ES-I3 (cell line): ENCODE measurements around the gene HMG20A.

Experiments used
- H3K36me3 ChIP-seq: 2 replicates; pipeline ENCODE4 v1.6.1; 2013; ENCODE audit warnings: mild to moderate bottlenecking, low read length, control low read depth, moderate library complexity; ENCODE audit not compliant: insufficient read depth
- H3K4me1 ChIP-seq: 2 replicates; pipeline ENCODE4 v1.6.1; 2013; ENCODE audit warnings: mild to moderate bottlenecking, control low read depth, low read length; ENCODE audit not compliant: insufficient read depth
- H3K9ac ChIP-seq: 2 replicates; pipeline ENCODE4 v1.6.1; 2013; ENCODE audit warnings: low read depth, mild to moderate bottlenecking, low read length, moderate library complexity
- H3K9me3 ChIP-seq: 2 replicates; pipeline ENCODE4 v1.6.1; 2013; ENCODE audit warnings: mild to moderate bottlenecking, low read length, moderate library complexity; ENCODE audit not compliant: control insufficient read depth, insufficient read depth

HMG20A gene

DNA sequence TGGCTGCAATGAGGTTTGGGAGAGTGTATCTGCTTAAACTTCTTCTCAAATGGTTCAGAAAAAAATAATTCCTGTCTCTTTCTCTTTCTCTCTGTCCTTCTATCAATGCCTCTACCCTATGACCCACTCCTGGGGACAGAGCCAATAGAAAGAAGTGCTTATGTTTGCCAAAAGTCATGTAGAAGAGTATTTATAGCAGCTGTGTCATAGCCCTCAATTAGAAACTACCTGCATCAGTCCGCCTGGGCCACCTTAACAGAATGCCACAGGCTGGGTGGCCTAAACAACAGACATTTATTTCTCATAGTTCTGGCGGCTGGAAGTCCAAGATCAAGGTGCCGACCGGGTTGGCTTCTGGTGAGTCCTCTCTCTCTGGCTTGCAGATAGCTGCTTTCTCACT lies 92.5 kb downstream of the HMG20A start:
- Histone ChIP-seq H3K9ac (no peak overlapping the region), H3K36me3 (no peaks in the 10 kb centered on the region), H3K9me3 (no peaks in the 10 kb centered on the region; the same call in 1 of the 2 replicates), H3K4me1 (peaks cover 43% of the 10 kb centered on the region)

DNA sequence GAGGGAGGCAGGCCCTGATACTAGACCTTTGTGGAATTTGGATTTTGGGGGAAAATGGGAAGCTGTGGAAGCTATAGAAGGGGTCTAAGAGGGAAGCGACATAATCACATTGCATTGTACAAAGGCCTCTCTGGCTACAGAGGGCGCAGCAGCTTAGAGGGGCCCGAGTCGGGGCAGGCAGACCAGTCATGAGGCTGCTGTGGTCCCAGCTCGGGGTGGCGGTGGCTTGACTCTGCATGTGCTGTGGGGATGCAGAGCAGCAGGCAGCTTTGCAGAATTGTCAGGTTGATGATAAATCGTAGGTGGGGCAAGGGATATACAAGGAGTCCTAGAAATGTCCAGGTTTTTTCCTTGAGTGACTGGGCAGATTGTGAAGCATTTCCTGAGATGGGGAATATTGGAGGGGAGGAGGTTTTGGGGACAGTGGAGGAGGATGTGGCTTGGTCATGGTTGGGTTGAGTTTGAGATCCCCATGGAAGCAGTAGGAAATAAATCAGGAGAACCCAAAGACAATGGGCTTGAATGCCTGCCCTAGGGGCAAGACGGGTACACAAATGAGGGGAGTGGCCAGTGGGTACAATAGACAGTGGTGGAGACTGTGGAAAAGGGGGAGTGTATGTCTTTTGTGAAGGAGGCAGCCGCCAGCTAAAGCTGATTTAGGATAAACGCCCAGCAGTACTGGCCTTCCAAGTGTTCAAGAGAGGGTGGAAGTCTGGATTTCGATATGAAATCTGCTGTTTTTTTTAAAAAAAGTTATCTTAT lies 94.1 kb downstream of the HMG20A start:
- H3K4me1 ChIP-seq, result peaks cover 37% of the 10 kb centered on the region
- no peaks in the 10 kb centered on the region; the same call in 1 of the 2 replicates for H3K9me3 ChIP-seq
- no peaks in the 10 kb centered on the region for H3K36me3 ChIP-seq
- H3K9ac ChIP-seq, result no peak overlapping the region

DNA sequence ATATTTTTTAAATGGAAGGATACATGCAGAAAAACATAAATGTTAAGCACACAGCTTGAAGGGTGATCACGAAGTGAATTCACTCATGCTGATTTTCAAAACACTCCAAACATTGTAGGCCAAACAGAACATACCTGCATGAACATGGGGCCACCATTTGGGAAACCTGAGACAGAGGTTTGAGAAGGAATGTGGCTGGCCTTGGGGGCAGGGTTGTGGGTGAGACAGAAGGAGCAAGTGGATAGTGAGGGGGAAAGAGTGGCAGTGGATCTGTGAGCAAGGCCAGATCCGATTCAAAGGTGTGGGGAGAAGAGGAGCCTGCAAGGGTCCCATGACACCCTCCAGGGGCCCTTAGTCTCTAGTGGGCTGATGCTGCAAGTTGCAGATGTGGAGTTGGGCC lies 94.9 kb downstream of the HMG20A start:
- peaks cover 31% of the 10 kb centered on the region for H3K4me1 ChIP-seq
- H3K36me3 ChIP-seq, result no peaks in the 10 kb centered on the region
- no peaks in the 10 kb centered on the region; the same call in 1 of the 2 replicates for H3K9me3 ChIP-seq
- no peak overlapping the region for H3K9ac ChIP-seq

DNA sequence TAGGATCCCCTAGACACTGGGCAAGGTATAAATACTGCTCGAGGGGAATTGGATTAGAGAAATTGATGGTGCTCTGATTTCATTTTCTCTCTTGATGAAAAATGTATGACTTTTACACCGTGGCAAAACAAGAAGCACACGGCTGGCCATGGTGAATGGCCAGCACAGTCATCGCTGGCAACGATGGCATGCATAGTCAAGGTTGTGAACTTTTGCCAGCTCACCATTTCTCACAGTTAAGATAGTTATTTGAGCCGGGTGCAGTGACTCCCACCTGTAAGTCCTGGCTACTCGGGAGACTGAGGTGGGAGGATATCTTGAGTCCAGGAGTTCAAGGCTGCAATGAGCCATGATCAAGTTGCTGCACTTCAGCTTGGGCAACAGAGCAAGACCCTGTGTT lies 95.4 kb downstream of the HMG20A start:
- H3K4me1 ChIP-seq, result peaks cover 26% of the 10 kb centered on the region
- no peaks in the 10 kb centered on the region; the same call in 1 of the 2 replicates for H3K9me3 ChIP-seq
- H3K9ac ChIP-seq, result no peak overlapping the region
- no peaks in the 10 kb centered on the region for H3K36me3 ChIP-seq

DNA sequence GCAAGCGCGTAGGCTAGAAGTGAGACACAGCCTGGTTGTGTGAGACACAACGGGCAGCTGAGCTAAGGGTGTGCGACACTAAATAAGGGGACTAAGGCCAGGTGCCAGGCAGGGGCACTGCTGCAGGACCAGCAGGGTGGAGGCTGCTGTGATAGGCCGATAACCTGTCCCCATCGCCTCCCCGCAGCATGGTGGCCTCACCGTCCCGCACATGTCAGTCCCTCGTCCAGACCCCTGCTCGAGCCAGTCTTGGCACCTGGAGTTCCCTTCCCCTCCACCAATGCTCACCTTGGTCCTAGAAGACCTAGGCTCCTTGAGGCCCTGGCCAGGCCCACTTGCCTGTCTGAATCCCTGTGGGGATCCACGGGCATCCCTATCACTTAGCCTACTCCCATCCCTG lies 96.1 kb downstream of the HMG20A start:
- Histone ChIP-seq H3K9me3 (no peaks in the 10 kb centered on the region; the same call in 1 of the 2 replicates), H3K36me3 (no peaks in the 10 kb centered on the region), H3K4me1 (peaks cover 19% of the 10 kb centered on the region), H3K9ac (no peak overlapping the region)

DNA sequence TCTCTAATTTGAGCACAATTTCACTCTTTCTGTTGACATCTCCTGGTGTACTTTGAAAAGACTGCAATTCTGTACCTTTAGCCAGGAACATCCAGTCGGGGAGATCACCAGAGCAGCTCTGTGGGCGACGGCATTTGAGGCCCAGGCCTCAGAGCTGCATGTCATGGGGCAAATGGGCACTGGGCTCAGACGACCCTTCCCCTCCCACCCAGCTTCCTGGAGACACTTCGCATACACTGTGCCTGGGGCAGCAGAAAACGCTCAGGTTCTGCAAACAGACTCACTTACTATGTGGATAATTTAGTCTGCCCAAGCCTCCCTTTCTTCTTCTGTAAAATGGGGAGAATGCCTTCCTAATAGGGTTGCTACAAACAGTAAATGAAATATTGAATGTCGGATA lies 96.9 kb downstream of the HMG20A start:
- H3K4me1 ChIP-seq, result peaks cover 18% of the 10 kb centered on the region
- no peaks in the 10 kb centered on the region for H3K36me3 ChIP-seq
- H3K9me3 ChIP-seq, result no peaks in the 10 kb centered on the region
- H3K9ac ChIP-seq, result no peak overlapping the region

DNA sequence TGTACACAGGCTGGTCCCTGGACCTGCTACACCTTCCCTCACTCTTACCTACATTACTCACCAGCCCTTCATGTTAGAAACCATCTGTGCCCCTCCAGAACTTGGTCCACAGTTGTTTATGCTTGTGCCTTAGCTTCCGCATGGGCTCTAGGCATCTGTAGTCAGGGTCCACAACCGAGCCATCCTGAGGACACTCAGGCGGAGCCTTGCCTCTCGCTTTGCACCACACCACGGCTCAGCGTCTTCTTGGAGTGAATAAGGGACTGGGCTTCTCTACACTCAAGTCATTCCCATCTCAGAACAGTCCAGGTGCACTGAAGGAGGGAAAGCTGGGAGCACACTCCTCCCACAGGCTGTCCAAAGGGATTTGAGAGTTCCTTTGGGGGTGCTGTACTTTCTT lies 97.8 kb downstream of the HMG20A start:
- Histone ChIP-seq H3K9ac (no peak overlapping the region; the same call in 1 of the 2 replicates), H3K4me1 (peaks cover 18% of the 10 kb centered on the region)

DNA sequence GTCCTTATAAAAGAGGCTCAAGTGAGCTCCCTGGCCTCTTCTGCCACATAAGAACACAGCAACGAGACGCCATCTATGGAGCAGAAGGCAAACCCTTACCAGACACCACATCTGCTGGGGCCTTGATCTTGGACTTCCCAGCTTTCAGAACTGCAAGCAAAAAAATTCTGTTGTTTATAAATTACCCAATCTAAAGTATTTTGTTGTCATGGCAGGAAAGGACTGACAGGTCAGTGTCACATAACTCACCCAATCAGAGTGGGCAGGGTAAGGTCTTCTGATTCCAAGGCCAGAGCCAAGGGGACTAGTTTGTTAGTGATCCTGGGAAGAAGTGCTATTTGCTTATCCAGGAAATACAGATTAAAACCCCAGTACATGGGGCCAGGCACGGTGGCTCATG lies 98.9 kb downstream of the HMG20A start:
- Histone ChIP-seq H3K9ac (no peak overlapping the region), H3K4me1 (peaks cover 17% of the 10 kb centered on the region), H3K36me3 (no peaks in the 10 kb centered on the region), H3K9me3 (no peaks in the 10 kb centered on the region)

More for the DNA sequence above, 97.8 kb downstream of the HMG20A start:
- Histone ChIP-seq H3K36me3 (no peaks in the 10 kb centered on the region), H3K9me3 (no peaks in the 10 kb centered on the region)

DNA sequence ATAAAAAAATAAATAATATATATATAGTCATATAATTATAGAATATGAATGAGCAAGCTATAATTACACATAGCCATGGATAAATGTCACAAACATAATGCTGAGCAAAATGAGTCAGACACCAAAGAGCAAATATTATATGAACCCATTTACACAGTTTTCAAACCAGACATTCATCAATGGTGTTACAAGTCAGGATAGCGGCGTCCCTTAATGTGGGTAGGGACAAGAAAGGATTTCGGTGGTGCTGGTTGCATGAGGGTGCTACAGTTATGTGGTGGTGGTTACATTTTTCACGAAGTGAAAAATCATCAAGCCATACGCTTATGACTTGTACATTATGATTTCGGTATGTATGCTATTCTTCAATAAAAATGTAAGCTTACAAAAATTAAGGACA lies 100.5 kb downstream of the HMG20A start:
- Histone ChIP-seq H3K9me3 (no peaks in the 10 kb centered on the region), H3K9ac (no peak overlapping the region), H3K36me3 (no peaks in the 10 kb centered on the region)

DNA sequence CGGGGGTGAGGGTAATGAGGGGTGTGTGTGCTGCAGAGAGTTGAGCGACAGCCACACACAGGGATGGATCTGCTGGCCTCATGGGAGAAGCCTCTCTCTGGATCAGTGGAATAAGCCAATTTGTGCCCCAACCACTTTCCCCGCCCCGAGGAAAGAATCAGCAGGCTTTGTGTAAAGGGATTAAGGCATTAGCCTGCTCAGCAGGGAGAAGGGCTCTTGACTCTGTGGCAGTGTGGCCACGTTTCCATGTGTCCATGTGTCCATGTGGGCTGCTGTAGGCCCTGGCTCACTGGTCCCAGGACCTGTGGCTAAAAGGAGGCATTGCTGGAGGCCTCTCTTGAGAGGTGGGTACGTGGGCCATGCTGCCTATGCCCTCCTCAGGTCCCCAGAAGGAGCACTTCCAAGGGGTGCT lies 104.7 kb downstream of the HMG20A start:
- Histone ChIP-seq H3K36me3 (no peaks in the 10 kb centered on the region), H3K9ac (no peak overlapping the region), H3K9me3 (no peaks in the 10 kb centered on the region), H3K4me1 (peaks cover 26% of the 10 kb centered on the region; the same call in 1 of the 2 replicates)

More for the DNA sequence above, 100.5 kb downstream of the HMG20A start:
- peaks cover 8% of the 10 kb centered on the region for H3K4me1 ChIP-seq

DNA sequence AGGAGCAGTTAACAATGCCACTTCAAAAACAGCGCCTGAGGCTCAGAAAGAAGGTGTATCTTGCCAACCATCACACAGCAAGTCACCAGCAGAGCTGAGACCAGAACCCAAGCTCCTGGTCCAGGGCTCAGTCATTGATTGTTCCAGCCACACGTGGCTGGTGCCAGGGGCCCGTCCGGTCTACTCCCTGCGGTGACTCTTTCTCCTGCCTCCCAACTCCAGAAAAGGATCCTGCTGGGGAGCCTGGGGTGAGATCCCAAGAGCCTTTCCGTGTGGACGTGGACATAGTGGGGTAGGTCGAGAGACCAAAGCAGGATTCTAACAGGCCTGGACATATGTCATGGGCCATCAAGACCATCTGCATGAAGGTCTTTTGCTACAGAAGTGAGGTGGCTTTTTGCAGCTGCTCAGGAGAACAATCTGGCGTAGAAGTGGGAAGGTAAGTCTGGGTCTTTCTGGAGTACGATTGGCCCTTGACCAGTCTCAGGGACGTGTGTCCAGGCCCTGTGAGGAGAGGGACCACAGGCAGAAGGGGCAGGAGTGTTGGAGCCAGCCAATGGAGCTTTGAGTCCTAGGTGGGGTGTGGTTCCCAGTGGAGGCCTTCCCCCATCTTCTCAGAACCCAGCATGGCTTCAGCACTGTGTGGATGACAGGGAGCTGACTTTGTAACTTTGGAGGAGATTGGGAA lies 105.4 kb downstream of the HMG20A start:
- Histone ChIP-seq H3K9me3 (no peaks in the 10 kb centered on the region), H3K9ac (no peak overlapping the region), H3K4me1 (peaks cover 26% of the 10 kb centered on the region; the same call in 1 of the 2 replicates), H3K36me3 (no peaks in the 10 kb centered on the region)

DNA sequence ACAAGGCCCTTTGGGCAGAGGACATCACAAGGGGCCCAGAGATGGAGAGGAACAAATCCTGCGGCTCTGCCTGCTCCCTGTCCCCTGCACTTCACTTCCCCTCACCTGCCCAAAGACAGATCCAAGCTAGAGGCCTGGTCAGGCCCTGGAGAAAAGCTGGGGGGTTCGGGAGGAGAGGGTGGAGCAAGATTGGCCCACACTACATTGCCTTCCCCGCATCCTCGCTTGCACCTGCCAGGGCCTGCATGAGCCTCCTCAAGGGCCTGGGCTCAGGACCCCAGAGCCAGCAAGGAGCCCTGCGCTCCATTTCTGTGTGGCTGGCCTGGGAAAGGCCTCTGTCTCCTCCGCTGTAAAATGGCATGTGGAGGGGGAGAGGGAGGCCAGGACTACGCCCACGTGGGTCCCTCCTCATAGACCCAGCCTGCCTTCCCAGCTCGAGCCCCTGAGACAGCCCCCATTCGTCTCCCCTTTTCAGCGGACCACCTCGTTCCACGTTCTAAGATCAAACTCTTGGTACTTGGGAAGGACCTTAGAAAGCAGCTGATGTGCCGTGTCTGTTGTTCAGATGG lies 106.0 kb downstream of the HMG20A start:
- Histone ChIP-seq H3K9ac (no peak overlapping the region), H3K4me1 (peaks cover 26% of the 10 kb centered on the region; the same call in 1 of the 2 replicates), H3K36me3 (no peaks in the 10 kb centered on the region), H3K9me3 (no peaks in the 10 kb centered on the region)

DNA sequence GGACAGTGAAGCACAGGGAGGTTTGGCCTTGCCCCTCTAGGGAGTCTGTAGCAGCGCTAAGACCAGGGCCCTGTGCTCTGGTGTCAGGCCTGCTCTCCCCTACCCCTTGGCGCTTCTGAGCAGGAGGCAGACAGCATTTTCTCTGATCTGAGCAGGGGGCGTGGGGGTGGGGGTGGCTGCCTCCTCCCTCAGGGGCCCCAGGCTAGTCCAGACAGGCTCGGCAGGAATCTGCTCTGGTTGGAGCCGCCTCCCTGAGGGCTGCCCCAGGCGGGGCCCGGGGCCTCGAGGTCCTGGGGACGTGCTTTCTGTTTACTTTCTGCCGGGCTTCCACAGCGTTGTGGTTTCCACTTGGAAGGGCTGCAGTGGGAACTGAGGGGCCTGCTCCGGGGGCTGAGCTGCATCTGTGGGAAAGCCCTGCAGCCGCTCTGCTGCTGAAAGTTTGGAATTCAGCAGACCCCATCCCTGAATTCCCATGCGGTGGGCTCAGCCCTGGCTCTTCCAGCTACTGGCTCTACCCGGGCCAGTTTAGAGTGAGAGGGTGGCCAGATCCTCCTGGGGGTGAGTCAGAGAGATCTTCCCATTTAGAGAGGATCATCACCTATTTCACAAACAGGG lies 106.6 kb downstream of the HMG20A start:
- H3K9ac ChIP-seq, result no peak overlapping the region
- no peaks in the 10 kb centered on the region for H3K9me3 ChIP-seq
- H3K4me1 ChIP-seq, result peaks cover 26% of the 10 kb centered on the region; the same call in 1 of the 2 replicates
- H3K36me3 ChIP-seq, result no peaks in the 10 kb centered on the region

DNA sequence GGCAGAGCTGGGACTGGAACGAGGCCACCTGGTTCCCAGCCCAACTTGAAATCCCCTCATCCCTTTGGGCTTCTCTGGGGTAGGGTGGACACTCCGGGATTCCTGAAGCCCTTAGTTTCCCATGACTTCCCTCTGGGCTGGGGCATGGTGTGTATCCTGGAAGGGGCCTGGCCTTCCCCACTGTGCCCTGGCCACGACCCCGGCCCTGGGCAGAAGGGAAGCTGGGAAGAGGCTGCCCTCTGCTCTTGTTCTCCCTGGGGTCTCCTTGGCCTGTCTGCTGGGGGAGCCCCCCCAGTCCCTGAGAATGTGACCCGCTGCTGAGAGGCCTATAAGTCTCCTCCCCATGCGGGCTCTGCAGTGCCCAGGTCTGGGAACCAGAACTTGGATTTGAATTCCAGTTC lies 107.1 kb downstream of the HMG20A start:
- Histone ChIP-seq H3K9ac (no peak overlapping the region), H3K9me3 (no peaks in the 10 kb centered on the region), H3K36me3 (no peaks in the 10 kb centered on the region), H3K4me1 (peaks cover 27% of the 10 kb centered on the region; the same call in 1 of the 2 replicates)
